ENCODE results near the gene PMM2.
"Not testable (repeated sequence)": the region's sequence is repeated elsewhere in the genome, so short reads cannot be mapped to it uniquely, and the experiment has no call there.

Gene PMM2

GRCh38 chr16:8797364-8798173 is at the start of gene PMM2, which contains the start of gene TMEM186:
PMM2 (plus strand) TSS chr16:8797839; CDS start chr16:8797883, 44 bp downstream.
TMEM186 (minus strand) TSS chr16:8797639; CDS start chr16:8797614, 25 bp downstream.
- DNase-seq (ENCODE audit: low spot score): peak; percentile 96

GRCh38 chr16:8748944-8749343 is 48.7 kb upstream of the PMM2 start:
- not testable (repeated sequence) for DNase-seq (ENCODE audit: low spot score)

GRCh38 chr16:8751481-8752311 is 45.9 kb upstream of the PMM2 start:
- no peak for DNase-seq (ENCODE audit: low spot score)

GRCh38 chr16:8752706-8753105 is 44.9 kb upstream of the PMM2 start:
- DNase-seq (ENCODE audit: low spot score): no peak

- no peak for DNase-seq (ENCODE audit: low spot score)
Observed at GRCh38 chr16:8753416-8754054, 44.1 kb upstream of the PMM2 start.

GRCh38 chr16:8756755-8757154 is 40.9 kb upstream of the PMM2 start:
- no peak for DNase-seq (ENCODE audit: low spot score)

- no peak for DNase-seq (ENCODE audit: low spot score)
Observed at GRCh38 chr16:8758022-8758421, 39.6 kb upstream of the PMM2 start.

GRCh38 chr16:8760021-8760420 is 37.6 kb upstream of the PMM2 start:
- no peak for DNase-seq (ENCODE audit: low spot score)

GRCh38 chr16:8761078-8761477 is 36.6 kb upstream of the PMM2 start:
- DNase-seq (ENCODE audit: low spot score): no peak

GRCh38 chr16:8762254-8762653 is 35.4 kb upstream of the PMM2 start:
- no peak for DNase-seq (ENCODE audit: low spot score)

GRCh38 chr16:8763083-8763482 is 34.6 kb upstream of the PMM2 start:
- DNase-seq (ENCODE audit: low spot score): no peak

GRCh38 chr16:8763899-8764298 is 33.7 kb upstream of the PMM2 start:
- DNase-seq (ENCODE audit: low spot score): no peak

GRCh38 chr16:8764525-8765250 is 33.0 kb upstream of the PMM2 start:
- no peak for DNase-seq (ENCODE audit: low spot score)

GRCh38 chr16:8767176-8767575 is 30.5 kb upstream of the PMM2 start:
- DNase-seq (ENCODE audit: low spot score): no peak

GRCh38 chr16:8768283-8768682 is 29.4 kb upstream of the PMM2 start:
- no peak for DNase-seq (ENCODE audit: low spot score)

GRCh38 chr16:8768692-8769091 is 28.9 kb upstream of the PMM2 start:
- peak; percentile 68 for DNase-seq (ENCODE audit: low spot score)

- no peak for DNase-seq (ENCODE audit: low spot score)
Observed at GRCh38 chr16:8773537-8773936, 24.1 kb upstream of the PMM2 start.

GRCh38 chr16:8774208-8774607 is 23.4 kb upstream of the PMM2 start:
- no peak for DNase-seq (ENCODE audit: low spot score)

GRCh38 chr16:8775359-8775758 is 22.3 kb upstream of the PMM2 start:
- no peak for DNase-seq (ENCODE audit: low spot score)

- DNase-seq (ENCODE audit: low spot score): no peak
Observed at GRCh38 chr16:8776129-8776584, 21.5 kb upstream of the PMM2 start.

- no peak for DNase-seq (ENCODE audit: low spot score)
Observed at GRCh38 chr16:8777217-8777616, 20.4 kb upstream of the PMM2 start.

- no peak for DNase-seq (ENCODE audit: low spot score)
Observed at GRCh38 chr16:8781797-8782196, 15.8 kb upstream of the PMM2 start.

Data from ecto neural progenitor cell (in vitro differentiated cells).